OCI-LY7 (cell line): Measurements from ENCODE around the gene CEBPB.

Experiments used
- CTCF ChIP-seq: fragments of 200-600 bp; sonication (generic); conservative IDR thresholded peaks from 2 replicates; pipeline ENCODE4 v1.5.1; 2014; ENCODE audit warnings: mild to moderate bottlenecking, antibody characterized with exemption, low read length, moderate library complexity, mixed read lengths
- EZH2phosphoT487 ChIP-seq: fragments of 200-600 bp; sonication (generic); IDR thresholded peaks from 2 replicates; pipeline ENCODE4 v1.6.1; 2018; ENCODE audit warnings: low read depth, borderline replicate concordance, mild to moderate bottlenecking, mixed run types, antibody characterized with exemption, low read length, moderate library complexity, mixed read lengths

- no peak for TF ChIP-seq CTCF
- TF ChIP-seq EZH2phosphoT487 = no peak
Observed at GRCh38 chr20:50174456-50174855, 16.2 kb upstream of the CEBPB start.
